Right lobe of liver (tissue), 6 donors: Measurements from ENCODE around the gene NAA60. TPM values are rescaled to one million over a fixed set of nuclear protein-coding genes. Genes with fewer than 3 reads are reported as not detected.

Source experiments
- ATAC-seq, 4 donors: fragments of 200-7000 bp; cut with Tn5 transposase; one replicate each; pipeline ENCODE4 v1.9.1; 2020; ENCODE audit warnings: mild to moderate bottlenecking in 4 of 4, moderate library complexity in 4 of 4
- DNase-seq, 3 donors: peaks; one replicate each; pipeline ENCODE4 v3.0.0-alpha.2; 2020
- H3K27ac ChIP-seq, 3 donors: fragments of 200-600 bp; one replicate each; pipeline ENCODE4 v1.8.0; 2022
- H3K27me3 ChIP-seq, 2 donors: fragments of 200-600 bp; one replicate each; pipeline ENCODE4 v1.8.0; 2022
- H3K36me3 ChIP-seq, 4 donors: fragments of 200-600 bp; sonication (generic) in 1 of 4; one replicate each; pipeline versions ENCODE4 v1.5.1 to v1.8.0; 2017 to 2022; ENCODE audit warnings: control low read depth in 1 of 4
- H3K4me1 ChIP-seq, 4 donors: fragments of 200-600 bp; sonication (generic) in 1 of 4; one replicate each; pipeline versions ENCODE4 v1.5.1 to v1.8.0; 2017 to 2022; ENCODE audit warnings: control low read depth in 1 of 4
- H3K4me3 ChIP-seq, 3 donors: fragments of 200-600 bp; one replicate each; pipeline ENCODE4 v1.8.0; 2022
- H3K9me3 ChIP-seq, 4 donors: fragments of 200-600 bp; sonication (generic) in 1 of 4; one replicate each; pipeline versions ENCODE4 v1.5.1 to v1.8.0; 2017 to 2022; ENCODE audit warnings: control low read depth in 1 of 4
- POLR2A ChIP-seq: fragments of 450-650 bp; IDR thresholded peaks from one replicate; pipeline ENCODE4 v1.6.1; 2017; ENCODE audit warnings: antibody characterized with exemption, mild to moderate bottlenecking
- WGBS: methylation state at CpG from one replicate; pipeline ENCODE4 v1.1.6; 2018; ENCODE audit warnings: low coverage, low lambda C conversion rate; ENCODE audit not compliant: insufficient coverage; ENCODE audit errors: missing lambda C conversion rate; 5-methylcytosine and 5-hydroxymethylcytosine counted together
- intact Hi-C, 2 donors: fragments of 100-400 bp; cut with DNase I; formaldehyde crosslinking; loops; one replicate each; pipeline versions ENCODE4 v1.11.2 to v1.14.1; 2022
- total RNA-seq, 6 experiments: library from RNA; depleted of rRNA in 2 of 6; stranded (reverse); fragments of >200 nt in 2 of 6; fragmentation: NEBNext Ultra II Directional in 3 of 6; extraction: Animal tissue kit (Norgen Biotek cat#: 25700) in 3 of 6; gene quantifications; one replicate each; pipeline versions ENCODE4 v1.1.0 to v1.2.4, GENCODE V29; 2016 to 2023
- TF ChIP-seq, protein P1 (sequence below), 4 donors: fragments of 200-600 bp in 3 of 4; fragments of 450-650 bp in 1 of 4; IDR thresholded peaks; one replicate each; pipeline versions ENCODE4 v1.5.1 to v1.8.0; 2016 to 2022; ENCODE audit warnings: antibody characterized with exemption in 4 of 4, mild to moderate bottlenecking in 2 of 4
- donor health status: DM: no; HTN: yes; CAD: no.
- donor health status: DM: no; HTN: no; CAD: no.
- donor health status: DM: no; HTN: no; CAD: no.
- donor health status: DM: no; HTN: yes; CAD: no.
- donor health status: DM: no; HTN: yes; CAD: no.

NAA60 gene
- total RNA-seq, 6 experiments from 2014 or later = 25.0 to 46.6 (median 30.8) TPM

- DNase-seq (no peak), ATAC-seq (no peak)
- H3K4me3 ChIP-seq = no peak overlapping the region
- H3K4me1 ChIP-seq = peaks cover 0 to 3% (median 0%) of the 10 kb centered on the region in 4 donors
- intact Hi-C loops = no loop called here
- H3K9me3 ChIP-seq = no peaks in the 10 kb centered on the region
- H3K27me3 ChIP-seq = no peaks in the 10 kb centered on the region
- H3K27ac ChIP-seq = no peak overlapping the region
- TF ChIP-seq POLR2A = no peak
- TF ChIP-seq, protein P1, sequence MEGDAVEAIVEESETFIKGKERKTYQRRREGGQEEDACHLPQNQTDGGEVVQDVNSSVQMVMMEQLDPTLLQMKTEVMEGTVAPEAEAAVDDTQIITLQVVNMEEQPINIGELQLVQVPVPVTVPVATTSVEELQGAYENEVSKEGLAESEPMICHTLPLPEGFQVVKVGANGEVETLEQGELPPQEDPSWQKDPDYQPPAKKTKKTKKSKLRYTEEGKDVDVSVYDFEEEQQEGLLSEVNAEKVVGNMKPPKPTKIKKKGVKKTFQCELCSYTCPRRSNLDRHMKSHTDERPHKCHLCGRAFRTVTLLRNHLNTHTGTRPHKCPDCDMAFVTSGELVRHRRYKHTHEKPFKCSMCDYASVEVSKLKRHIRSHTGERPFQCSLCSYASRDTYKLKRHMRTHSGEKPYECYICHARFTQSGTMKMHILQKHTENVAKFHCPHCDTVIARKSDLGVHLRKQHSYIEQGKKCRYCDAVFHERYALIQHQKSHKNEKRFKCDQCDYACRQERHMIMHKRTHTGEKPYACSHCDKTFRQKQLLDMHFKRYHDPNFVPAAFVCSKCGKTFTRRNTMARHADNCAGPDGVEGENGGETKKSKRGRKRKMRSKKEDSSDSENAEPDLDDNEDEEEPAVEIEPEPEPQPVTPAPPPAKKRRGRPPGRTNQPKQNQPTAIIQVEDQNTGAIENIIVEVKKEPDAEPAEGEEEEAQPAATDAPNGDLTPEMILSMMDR (IDR thresholded peaks at IDR 0.05) = no peak
- H3K36me3 ChIP-seq = peaks cover 3 to 26% (median 13%) of the 10 kb centered on the region in 4 donors
- 81% methylated on average over 5 of the region's 13 CpGs for WGBS
Measured at GRCh38 chr16:3488801-3489200, 45.3 kb downstream of the NAA60 start.

DNA sequence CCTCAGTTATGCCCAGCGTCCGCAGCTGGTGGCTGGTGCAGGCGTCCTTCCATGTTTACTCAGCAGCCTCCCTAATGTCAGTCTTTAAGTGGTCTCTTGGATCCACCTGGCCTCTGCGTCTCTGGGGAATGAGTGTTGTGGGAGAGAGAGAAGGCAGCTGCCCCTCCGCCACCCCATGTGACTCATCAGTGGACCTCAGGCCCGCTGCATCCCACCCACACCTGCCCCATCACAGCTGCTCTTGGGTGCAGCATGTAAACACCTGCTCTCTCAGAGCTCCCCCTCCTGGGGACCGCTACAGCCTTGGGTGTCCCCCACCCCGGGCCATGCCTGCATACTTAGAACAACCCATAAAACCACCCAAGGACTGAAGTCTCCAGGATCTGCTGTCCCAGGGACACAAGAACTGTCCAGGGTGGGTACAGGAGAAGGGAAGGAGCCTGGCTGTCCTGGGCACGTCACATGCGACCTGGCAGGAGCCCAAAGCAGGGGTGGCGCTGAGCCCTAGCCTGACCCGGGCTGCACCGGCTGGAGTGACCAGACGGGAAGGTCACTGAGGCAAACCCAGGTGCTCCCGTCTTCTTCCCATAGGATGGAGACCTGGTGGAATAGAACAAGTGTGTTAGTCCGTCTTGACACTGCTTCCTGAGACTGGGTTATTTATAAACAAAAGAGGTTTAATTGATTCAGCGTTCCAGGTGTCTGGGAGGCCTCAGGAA is 47.6 kb downstream of the NAA60 start:
- Histone ChIP-seq H3K27me3 (no peaks in the 10 kb centered on the region), H3K4me3 (no peak overlapping the region), H3K36me3 (peaks cover 0 to 3% (median under 1%) of the 10 kb centered on the region in 4 donors), H3K4me1 (peaks cover 0 to 3% (median 0%) of the 10 kb centered on the region in 4 donors), H3K27ac (no peak overlapping the region), H3K9me3 (no peaks in the 10 kb centered on the region)
- 37% methylated on average over 13 of the region's 17 CpGs for WGBS
- ATAC-seq = peak; percentile 51 to 67 (median 60)
- peak in 2 of 3 donors; percentile 65 for DNase-seq
- TF ChIP-seq, protein P1 (IDR thresholded peaks at IDR 0.05) = peak; percentile 2 to 33 (median 24)
- TF ChIP-seq POLR2A = no peak
- intact Hi-C loops = loop anchor here in 1 of 2 donors (10.0 kb wide), 1 partner anchor 206 kb away; the partner anchor contains the start of gene ZNF263

DNA sequence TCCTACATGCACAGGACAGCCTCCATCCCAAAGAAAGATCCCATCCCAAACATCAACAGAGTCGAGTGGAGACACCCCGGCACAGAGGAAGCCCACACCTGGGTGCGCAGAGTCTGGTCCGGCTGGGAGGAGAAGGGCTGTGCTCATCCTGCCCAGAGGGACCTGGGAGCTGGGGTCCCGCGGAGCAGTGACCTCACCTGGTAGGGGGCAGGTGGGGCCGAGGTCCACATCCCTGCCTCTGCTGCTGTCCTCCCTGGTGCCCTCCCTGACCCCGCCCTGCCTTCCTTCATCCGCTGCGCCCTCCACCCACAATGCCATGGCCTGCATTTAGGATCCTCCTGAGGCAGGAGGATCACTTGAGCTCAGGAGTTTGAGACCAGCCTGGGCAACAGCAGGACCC is 48.9 kb downstream of the NAA60 start:
- Histone ChIP-seq H3K27me3 (no peaks in the 10 kb centered on the region), H3K27ac (no peak overlapping the region), H3K36me3 (no peaks in the 10 kb centered on the region), H3K4me3 (no peak overlapping the region), H3K4me1 (peaks cover 0 to 3% (median 0%) of the 10 kb centered on the region in 4 donors), H3K9me3 (no peaks in the 10 kb centered on the region)
- no CpG with 5 or more reads among the region's 10 CpGs for WGBS
- intact Hi-C loops = loop anchor here in 1 of 2 donors (10.0 kb wide), 1 partner anchor 208 kb away; the partner anchor contains the start of gene ZNF263
- DNase-seq (peak in 1 of 3 donors; percentile 42), ATAC-seq (no peak)
- TF ChIP-seq, protein P1 (IDR thresholded peaks at IDR 0.05) = no peak
- TF ChIP-seq POLR2A = no peak

DNA sequence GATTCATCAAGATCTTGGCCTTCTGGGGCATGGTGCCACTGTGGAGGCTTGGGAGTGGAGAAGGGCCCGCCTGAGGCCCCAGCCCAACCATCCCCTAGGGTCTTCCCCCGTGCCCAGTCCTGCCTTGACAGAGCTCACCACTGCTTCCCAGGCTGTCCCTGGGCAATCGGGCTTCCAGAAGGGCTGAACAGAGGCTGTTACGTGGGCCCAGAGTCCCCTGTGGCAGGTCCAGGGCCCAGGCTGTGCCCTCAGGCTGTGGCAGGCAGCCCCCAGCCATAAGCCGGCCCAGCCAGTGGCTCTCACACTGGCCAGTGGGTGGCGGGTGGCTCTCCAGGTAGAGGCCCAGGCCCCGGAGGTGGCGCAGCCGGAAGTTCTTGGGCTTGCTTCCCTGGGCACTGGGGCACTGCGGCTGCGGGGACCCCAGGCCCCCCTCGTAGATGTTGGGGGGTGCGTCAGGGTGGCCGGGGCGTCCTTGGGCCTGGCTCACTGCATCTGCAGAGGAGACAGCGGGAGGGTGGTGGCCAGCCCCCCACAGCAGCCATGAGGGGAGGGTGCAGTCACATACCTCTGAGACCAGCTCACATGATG is 51.0 kb downstream of the NAA60 start:
- WGBS = no CpG with 5 or more reads among the region's 16 CpGs
- H3K4me3 ChIP-seq = no peak overlapping the region
- peak in 1 of 3 donors; percentile 40 for DNase-seq
- no peaks in the 10 kb centered on the region for H3K27me3 ChIP-seq
- intact Hi-C loops = loop anchor here in 1 of 2 donors (10.0 kb wide), 1 partner anchor 210 kb away; the partner anchor contains the start of gene ZNF263
- H3K4me1 ChIP-seq = peaks cover 0 to 3% (median 0%) of the 10 kb centered on the region in 4 donors
- no peak for ATAC-seq
- H3K9me3 ChIP-seq = no peaks in the 10 kb centered on the region
- H3K27ac ChIP-seq = no peak overlapping the region
- no peaks in the 10 kb centered on the region for H3K36me3 ChIP-seq
- no peak for TF ChIP-seq POLR2A
- TF ChIP-seq, protein P1 (IDR thresholded peaks at IDR 0.05) = no peak
